ENCODE data around the gene MZT2B.
"Not testable (repeated sequence)": the region's sequence is repeated elsewhere in the genome, so short reads cannot be mapped to it uniquely, and the experiment has no call there.

DNA sequence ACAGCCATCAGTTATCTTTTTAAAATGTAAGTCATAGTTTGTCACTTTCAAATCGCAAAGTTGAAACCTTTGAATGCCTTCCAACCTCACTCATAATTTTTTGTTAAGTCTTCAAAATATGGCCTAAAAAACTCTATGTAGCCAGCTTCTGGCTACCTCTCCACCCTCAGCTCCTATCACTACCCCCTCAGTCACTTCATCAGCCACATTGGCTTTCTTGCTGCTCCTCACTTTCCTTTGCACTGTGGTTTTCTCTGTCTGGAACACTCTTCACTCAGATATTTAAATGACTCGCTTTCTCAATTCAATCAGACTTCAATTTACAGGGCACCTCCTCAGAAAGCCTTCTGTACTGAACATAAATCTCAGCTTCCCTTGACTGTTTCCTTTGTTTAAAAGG is 51.0 kb downstream of the MZT2B start:
- TF ChIP-seq, protein P1, sequence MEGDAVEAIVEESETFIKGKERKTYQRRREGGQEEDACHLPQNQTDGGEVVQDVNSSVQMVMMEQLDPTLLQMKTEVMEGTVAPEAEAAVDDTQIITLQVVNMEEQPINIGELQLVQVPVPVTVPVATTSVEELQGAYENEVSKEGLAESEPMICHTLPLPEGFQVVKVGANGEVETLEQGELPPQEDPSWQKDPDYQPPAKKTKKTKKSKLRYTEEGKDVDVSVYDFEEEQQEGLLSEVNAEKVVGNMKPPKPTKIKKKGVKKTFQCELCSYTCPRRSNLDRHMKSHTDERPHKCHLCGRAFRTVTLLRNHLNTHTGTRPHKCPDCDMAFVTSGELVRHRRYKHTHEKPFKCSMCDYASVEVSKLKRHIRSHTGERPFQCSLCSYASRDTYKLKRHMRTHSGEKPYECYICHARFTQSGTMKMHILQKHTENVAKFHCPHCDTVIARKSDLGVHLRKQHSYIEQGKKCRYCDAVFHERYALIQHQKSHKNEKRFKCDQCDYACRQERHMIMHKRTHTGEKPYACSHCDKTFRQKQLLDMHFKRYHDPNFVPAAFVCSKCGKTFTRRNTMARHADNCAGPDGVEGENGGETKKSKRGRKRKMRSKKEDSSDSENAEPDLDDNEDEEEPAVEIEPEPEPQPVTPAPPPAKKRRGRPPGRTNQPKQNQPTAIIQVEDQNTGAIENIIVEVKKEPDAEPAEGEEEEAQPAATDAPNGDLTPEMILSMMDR (conservative IDR thresholded peaks at IDR 0.05; ENCODE audit: low read length), result not testable (repeated sequence)
- TF ChIP-seq EZH2phosphoT487 (IDR thresholded peaks at IDR 0.05; ENCODE audit: borderline replicate concordance, low read depth, low read length), result not testable (repeated sequence)
